IMR-90 (cell line): ENCODE data around the gene VOPP1. TPM values are rescaled to one million over a fixed set of nuclear protein-coding genes. Genes with fewer than 3 reads are reported as not detected.
A peak's percentile ranks its signal among the peaks of the same experiment; 100 is the strongest.

ENCODE experiments used
- ATAC-seq: fragments of 200-7000 bp; cut with Tn5 transposase; 2 replicates; pipeline ENCODE4 v1.9.1; 2020; ENCODE audit warnings: low read depth, mild to moderate bottlenecking, moderate library complexity
- BruUV-seq: library from RNA; stranded (reverse); fragments of 400-500 nt; replicated peaks from 2 replicates; lab custom pipeline; 2021; lab: Mats Ljungman, UMichigan
- CTCF ChIA-PET: fragments of 300-600 bp; formaldehyde crosslinking; extraction: SDS; loops from one replicate; lab custom pipeline; 2021; ENCODE audit warnings: antibody characterized with exemption; lab: Yijun Ruan, JAX
- POLR2A ChIA-PET: fragments of 300-600 bp; sonication (Branson Sonifier 250); formaldehyde crosslinking; loops from one replicate; lab custom pipeline; 2022; ENCODE audit warnings: antibody characterized with exemption; ENCODE audit not compliant: unreplicated experiment; lab: Charles Lee
- DNase-seq: peaks from one replicate; pipeline ENCODE4 v3.0.0; 2013
- H2AFZ ChIP-seq: replicated peaks from 2 replicates; pipeline ENCODE3; 2013; ENCODE audit warnings: low read length, mild to moderate bottlenecking; ENCODE audit not compliant: poor library complexity
- H2AK5ac ChIP-seq: 2 replicates; pipeline ENCODE4 v1.6.1; 2013; ENCODE audit warnings: low read depth, low read length, inconsistent platforms
- H2AK9ac ChIP-seq: replicated peaks from 2 replicates; pipeline ENCODE3; 2013; ENCODE audit warnings: mild to moderate bottlenecking, low read depth, low read length, moderate library complexity; ENCODE audit not compliant: poor library complexity
- H2BK120ac ChIP-seq: 2 replicates; pipeline ENCODE4 v1.6.1; 2013; ENCODE audit warnings: low read depth, low read length, inconsistent platforms
- H2BK15ac ChIP-seq: 3 replicates; pipeline ENCODE4 v1.6.1; 2013; ENCODE audit warnings: low read depth, low read length, inconsistent platforms
- H2BK20ac ChIP-seq: 2 replicates; pipeline ENCODE4 v1.6.1; 2013; ENCODE audit warnings: low read depth, mild to moderate bottlenecking, inconsistent platforms, low read length, moderate library complexity
- H2BK5ac ChIP-seq: 2 replicates; pipeline ENCODE4 v1.6.1; 2013; ENCODE audit warnings: mild to moderate bottlenecking, low read depth, low read length, inconsistent platforms; ENCODE audit not compliant: poor library complexity, severe bottlenecking
- H3K14ac ChIP-seq: replicated peaks from 2 replicates; pipeline ENCODE4 v1.6.1; 2013; ENCODE audit warnings: low read depth, low read length, inconsistent platforms
- H3K18ac ChIP-seq: 2 replicates; pipeline ENCODE4 v1.6.1; 2013; ENCODE audit warnings: low read depth, low read length, control low read depth
- H3K23ac ChIP-seq: 2 replicates; pipeline ENCODE4 v1.6.1; 2013; ENCODE audit warnings: low read depth, low read length, inconsistent platforms
- H3K27ac ChIP-seq: 2 replicates; pipeline ENCODE4 v1.5.1; 2013; ENCODE audit warnings: mild to moderate bottlenecking, control low read depth, low read length; ENCODE audit not compliant: insufficient read depth
- H3K27me3 ChIP-seq: 2 replicates; pipeline ENCODE4 v1.6.1; 2013; ENCODE audit warnings: low read length; ENCODE audit not compliant: control insufficient read depth, insufficient read depth
- H3K36me3 ChIP-seq: 2 replicates; pipeline ENCODE4 v1.6.1; 2013; ENCODE audit warnings: low read length, mixed read lengths; ENCODE audit not compliant: control insufficient read depth, insufficient read depth
- H3K4ac ChIP-seq: 2 replicates; pipeline ENCODE4 v1.6.1; 2013; ENCODE audit warnings: low read depth, low read length, inconsistent platforms
- H3K4me1 ChIP-seq: 2 replicates; pipeline ENCODE4 v1.6.1; 2013; ENCODE audit warnings: low read length, mixed read lengths; ENCODE audit not compliant: control insufficient read depth, insufficient read depth
- H3K4me2 ChIP-seq: 2 replicates; pipeline ENCODE4 v1.6.1; 2013; ENCODE audit warnings: low read depth, mild to moderate bottlenecking, control low read depth, low read length, moderate library complexity
- H3K4me3 ChIP-seq: 2 replicates; pipeline ENCODE4 v1.5.1; 2013; ENCODE audit warnings: low read depth, mild to moderate bottlenecking, control low read depth, low read length, moderate library complexity; ENCODE audit not compliant: insufficient read depth
- H3K56ac ChIP-seq: 2 replicates; pipeline ENCODE4 v1.6.1; 2013; ENCODE audit warnings: low read length, inconsistent platforms; ENCODE audit not compliant: insufficient read depth; ENCODE audit errors: extremely low read depth
- H3K79me1 ChIP-seq, 2 experiments: 2 replicates each; pipeline ENCODE4 v1.6.1; 2013; ENCODE audit warnings: low read length in 2 of 2, inconsistent platforms in 1 of 2, low read depth in 1 of 2
- H3K9ac ChIP-seq: 2 replicates; pipeline ENCODE4 v1.6.1; 2013; ENCODE audit warnings: low read depth, low read length, control low read depth
- H3K9me1 ChIP-seq: 2 replicates; pipeline ENCODE4 v1.6.1; 2013; ENCODE audit warnings: low read length, inconsistent platforms; ENCODE audit not compliant: insufficient read depth
- H3K9me3 ChIP-seq: 2 replicates; pipeline ENCODE4 v1.6.1; 2013; ENCODE audit warnings: low read length; ENCODE audit not compliant: control insufficient read depth, insufficient read depth
- H4K20me1 ChIP-seq: 2 replicates; pipeline ENCODE4 v1.6.1; 2013; ENCODE audit warnings: low read length, inconsistent platforms; ENCODE audit not compliant: insufficient read depth
- H4K5ac ChIP-seq: 2 replicates; pipeline ENCODE4 v1.6.1; 2013; ENCODE audit warnings: mild to moderate bottlenecking, low read depth, low read length, control low read depth
- H4K8ac ChIP-seq, 2 experiments: 2 replicates each; pipeline ENCODE4 v1.6.1; 2013; ENCODE audit warnings: low read depth in 2 of 2, low read length in 2 of 2, control low read depth in 1 of 2, inconsistent platforms in 1 of 2
- H4K91ac ChIP-seq: 2 replicates; pipeline ENCODE4 v1.6.1; 2013; ENCODE audit warnings: low read depth, low read length, inconsistent platforms; ENCODE audit not compliant: insufficient read depth
- BHLHE40 ChIP-seq: fragments of 150-350 bp; IDR thresholded peaks from 2 replicates; pipeline ENCODE4 v1.6.1; 2016; ENCODE audit warnings: mild to moderate bottlenecking, low read depth, low read length
- CEBPB ChIP-seq: IDR thresholded peaks from 2 replicates; pipeline ENCODE4 v1.6.1; 2012; ENCODE audit warnings: low read depth, low read length, improper control_type of control experiment
- MXI1 ChIP-seq: IDR thresholded peaks from 2 replicates; pipeline ENCODE4 v1.6.1; 2012; ENCODE audit warnings: low read depth, mild to moderate bottlenecking, low read length, moderate library complexity, borderline replicate concordance
- RAD21 ChIP-seq: IDR thresholded peaks from 2 replicates; pipeline ENCODE4 v1.6.1; 2012; ENCODE audit warnings: low read length, improper control_type of control experiment
- SMC3 ChIP-seq: fragments of 150-350 bp; IDR thresholded peaks from 2 replicates; pipeline ENCODE4 v1.6.1; 2016; ENCODE audit warnings: low read depth, mild to moderate bottlenecking, antibody characterized with exemption, low read length, moderate library complexity
- USF2 ChIP-seq: fragments of 150-350 bp; IDR thresholded peaks from 2 replicates; pipeline ENCODE4 v1.6.1; 2017; ENCODE audit warnings: mild to moderate bottlenecking, antibody characterized with exemption, low read length, low read depth
- WGBS, 2 experiments: methylation state at CpG; one replicate each; pipeline versions ENCODE4 v1.1.5 to v1.1.7; 2013; ENCODE audit warnings: missing lambda C conversion rate in 2 of 2; ENCODE audit not compliant: insufficient read length in 1 of 2; ENCODE audit errors: extremely low coverage in 2 of 2; 5-methylcytosine and 5-hydroxymethylcytosine counted together
- dilution Hi-C: fragments of 300-500 bp; cut with HindIII; formaldehyde crosslinking; loops from one replicate; pipeline ENCODE4 v1.14.3; 2018; ENCODE audit warnings: low sequenced_read_pairs; ENCODE audit not compliant: unreplicated experiment
- in situ Hi-C: fragments of 300-500 bp; cut with MboI; formaldehyde crosslinking; loops from 3 replicates; pipeline ENCODE4 v1.14.3; 2019; ENCODE audit warnings: low sequenced_read_pairs, inconsistent platforms, mixed read lengths
- intact Hi-C: fragments of 100-400 bp; cut with micrococcal nuclease; formaldehyde crosslinking; loops from 2 replicates; pipeline ENCODE4 v1.10.0; 2022
- polyA plus RNA-seq, 3 experiments: library from polyadenylated mRNA; depleted of rRNA; stranded (reverse); fragments of >200 nt; gene quantifications; 2 replicates each; pipeline ENCODE4 v1.2.3, GENCODE V29; 2012; ENCODE audit warnings: low replicate concordance in 1 of 3
- total RNA-seq: library from RNA; depleted of rRNA; stranded (reverse); fragments of >200 nt; gene quantifications from 2 replicates; pipeline ENCODE4 v1.2.3, GENCODE V29; 2012
- TF ChIP-seq, protein P1 (sequence below): conservative IDR thresholded peaks from 2 replicates; pipeline ENCODE4 v1.5.1; 2012; ENCODE audit warnings: mild to moderate bottlenecking, low read depth, low read length, improper control_type of control experiment

VOPP1 gene
- total and polyA plus RNA-seq, 2 of the 4 experiments (the other 2 are of a cell fraction), result 60.2 to 94.5 TPM

DNA sequence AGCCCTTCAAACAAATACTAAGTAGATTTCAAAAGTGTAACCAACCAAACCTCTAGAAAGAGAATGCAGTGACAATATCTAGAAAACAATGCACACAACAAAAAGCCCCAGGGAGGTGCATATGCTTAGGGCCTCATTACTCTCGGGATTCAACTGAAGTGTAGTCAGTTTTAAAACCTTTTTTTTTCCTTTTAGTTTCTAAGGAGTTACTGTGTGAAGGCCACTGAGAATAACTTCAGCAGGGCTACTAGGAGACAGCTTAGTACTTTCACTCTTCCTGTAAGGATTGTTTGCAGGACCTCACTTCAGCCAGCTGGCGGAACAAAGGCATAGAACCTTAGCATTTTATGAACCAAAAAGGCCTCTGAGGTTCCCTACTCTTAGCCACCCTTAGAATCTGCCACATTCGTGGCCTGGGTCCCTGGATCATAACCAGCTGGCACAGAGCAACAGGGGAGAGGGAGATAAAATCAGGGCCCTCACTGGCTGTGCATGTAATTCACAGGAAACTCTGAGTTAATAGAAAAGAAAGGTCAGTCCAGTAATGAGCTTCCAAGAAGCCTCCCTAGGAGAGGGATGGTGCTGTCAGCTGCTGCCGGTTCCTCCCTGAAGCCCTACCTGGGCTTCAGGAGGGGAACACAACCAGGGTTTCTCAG, 3.6 kb downstream of the VOPP1 start:
- Histone ChIP-seq H3K4ac (no peak overlapping the region), H3K27ac (no peak overlapping the region), H2AK9ac (peak overlapping the region; percentile 31), H2AFZ (no peak overlapping the region), H4K8ac (no peak overlapping the region), H4K91ac (no peak overlapping the region; the same call in 1 of the 2 replicates), H2BK15ac (no peak overlapping the region), H4K20me1 (peaks cover 54% of the 10 kb centered on the region), H3K4me1 (peaks cover 22% of the 10 kb centered on the region), H3K56ac (no peak overlapping the region), H3K23ac (peak overlapping the region; percentile 80), H3K27me3 (no peaks in the 10 kb centered on the region), H3K4me3 (no peak overlapping the region), H2BK20ac (no peak overlapping the region), H3K9ac (no peak overlapping the region), H3K9me1 (peaks cover 35% of the 10 kb centered on the region), H3K9me3 (no peaks in the 10 kb centered on the region), H4K5ac (no peak overlapping the region; the same call in 1 of the 2 replicates), H2BK5ac (no peak overlapping the region), H3K79me1 (peaks cover 26 to 78% of the 10 kb centered on the region in 2 experiments), H3K14ac (no peak overlapping the region), H2BK120ac (no peak overlapping the region), H3K36me3 (no peaks in the 10 kb centered on the region), H3K4me2 (peak overlapping the region; percentile 34; the same call in 1 of the 2 replicates), H3K18ac (no peak overlapping the region), H2AK5ac (no peak overlapping the region)
- CTCF ChIA-PET, result interaction anchor here (1.4 kb wide), 1 partner anchor 37 kb away, joined by 3 read pairs; no protein-coding TSS in a partner anchor
- no peak for ATAC-seq
- DNase-seq, result peak; percentile 31
- no peak for TF ChIP-seq USF2
- TF ChIP-seq BHLHE40, result no peak
- TF ChIP-seq SMC3, result no peak
- no peak for TF ChIP-seq MXI1
- TF ChIP-seq RAD21, result no peak
- no peak for TF ChIP-seq CEBPB
- TF ChIP-seq, protein P1, sequence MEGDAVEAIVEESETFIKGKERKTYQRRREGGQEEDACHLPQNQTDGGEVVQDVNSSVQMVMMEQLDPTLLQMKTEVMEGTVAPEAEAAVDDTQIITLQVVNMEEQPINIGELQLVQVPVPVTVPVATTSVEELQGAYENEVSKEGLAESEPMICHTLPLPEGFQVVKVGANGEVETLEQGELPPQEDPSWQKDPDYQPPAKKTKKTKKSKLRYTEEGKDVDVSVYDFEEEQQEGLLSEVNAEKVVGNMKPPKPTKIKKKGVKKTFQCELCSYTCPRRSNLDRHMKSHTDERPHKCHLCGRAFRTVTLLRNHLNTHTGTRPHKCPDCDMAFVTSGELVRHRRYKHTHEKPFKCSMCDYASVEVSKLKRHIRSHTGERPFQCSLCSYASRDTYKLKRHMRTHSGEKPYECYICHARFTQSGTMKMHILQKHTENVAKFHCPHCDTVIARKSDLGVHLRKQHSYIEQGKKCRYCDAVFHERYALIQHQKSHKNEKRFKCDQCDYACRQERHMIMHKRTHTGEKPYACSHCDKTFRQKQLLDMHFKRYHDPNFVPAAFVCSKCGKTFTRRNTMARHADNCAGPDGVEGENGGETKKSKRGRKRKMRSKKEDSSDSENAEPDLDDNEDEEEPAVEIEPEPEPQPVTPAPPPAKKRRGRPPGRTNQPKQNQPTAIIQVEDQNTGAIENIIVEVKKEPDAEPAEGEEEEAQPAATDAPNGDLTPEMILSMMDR, result no peak
- no TSS peak for BruUV-seq
- intact Hi-C loops, result no loop called here
- POLR2A ChIA-PET, result no interaction called here
- dilution Hi-C loops, result no loop called here
- in situ Hi-C loops, result loop anchor here (25.0 kb wide), 1 partner anchor 806 kb away; the partner anchor contains the start of gene SEC61G
- WGBS, 2 experiments, result no CpG with 5 or more reads among the region's 4 CpGs
